Measurements from ENCODE around the gene NDUFS8. TPM values are rescaled to one million over a fixed set of nuclear protein-coding genes. Genes with fewer than 3 reads are reported as not detected.
A peak's percentile ranks its signal among the peaks of the same experiment; 100 is the strongest.

NDUFS8 gene
- total RNA-seq, 5 donors from 2014 or later (not counting 1 experiment from before 2014, with no cell fraction given): 76.9 to 102 (median 91.1) TPM

- Mint-ChIP-seq H3K36me3 (no peaks in the 10 kb centered on the region), H3K9me3 (no peaks in the 10 kb centered on the region), H3K4me1 (peaks cover 21 to 38% (median 21%) of the 10 kb centered on the region in 3 donors), H3K27me3 (no peaks in the 10 kb centered on the region), H3K27ac (peak overlapping the region; percentile 91 to 94), H3K4me3 (peak overlapping the region; percentile 84 to 93 (median 89))
- ChIA-PET POLR2A (no interaction called here), CTCF (interaction anchor here in 1 of 2 donors (0.7 kb wide), 1 partner anchor 813 kb away, joined by 3 read pairs; no protein-coding TSS in a partner anchor)
- peak in 32 of 35 experiments; percentile 18 to 65 (median 42) for DNase-seq
- Histone ChIP-seq H3K9me3 (no peaks in the 10 kb centered on the region), H3K27me3 (replicated peaks in 1 of 2; ENCODE audit: control insufficient read depth in 2 of 2, extremely low read depth in 1 of 2, insufficient read depth in 2 of 2, low read length in 1 of 2) (no peaks in the 10 kb centered on the region), H3K4me3 (ENCODE audit: control insufficient read depth in 1 of 2, extremely low read depth in 1 of 2, low read length in 1 of 2) (peak overlapping the region; percentile 60 to 93), H3K27ac (ENCODE audit: low read length) (peak overlapping the region; percentile 79), H3K36me3 (ENCODE audit: control insufficient read depth in 2 of 2, extremely low read depth in 1 of 2, insufficient read depth in 1 of 2, low read length in 1 of 2) (peaks cover 4 to 34% of the 10 kb centered on the region in 2 donors), H3K4me1 (ENCODE audit: control insufficient read depth in 1 of 2, extremely low read depth in 1 of 2, insufficient read depth in 2 of 2, low read length in 2 of 2) (peaks cover 4 to 73% of the 10 kb centered on the region in 2 experiments)
- peak; percentile 46 to 65 (median 48) for ATAC-seq (replicated peaks in 1 of 4)
- 0% methylated on average over 13 of the region's 22 CpGs for WGBS (ENCODE audit: insufficient coverage)
Measured at GRCh38 chr11:68040101-68040956, 9.8 kb downstream of the NDUFS8 start.

DNA sequence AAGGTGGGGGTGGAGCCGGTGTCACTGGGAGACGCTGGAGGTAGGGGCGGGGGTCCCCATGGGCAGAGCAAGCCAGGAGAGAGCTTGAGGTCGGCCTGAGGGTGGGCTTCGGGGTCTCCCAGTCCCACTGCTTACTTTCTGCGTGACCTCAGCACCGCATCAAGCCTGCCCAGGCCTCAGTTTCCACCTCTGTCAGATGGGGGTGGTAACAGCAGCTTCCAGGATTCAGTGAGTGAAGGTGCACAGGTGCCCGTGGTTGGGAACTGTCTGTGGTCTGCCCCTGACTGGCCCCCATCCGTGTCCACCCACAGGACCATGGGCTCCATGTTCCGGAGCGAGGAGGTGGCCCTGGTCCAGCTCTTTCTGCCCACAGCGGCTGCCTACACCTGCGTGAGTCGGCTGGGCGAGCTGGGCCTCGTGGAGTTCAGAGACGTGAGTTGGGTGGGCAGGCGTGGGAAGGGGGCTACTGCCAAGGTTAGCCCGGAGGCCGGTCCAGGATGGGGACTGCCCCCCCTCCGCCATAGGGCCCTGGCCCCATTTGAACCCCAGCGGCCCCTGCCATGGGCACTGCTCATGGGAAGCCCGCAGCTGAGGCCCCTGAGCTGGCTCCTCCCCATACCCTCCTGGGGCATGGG is 10.6 kb downstream of the NDUFS8 start:
- POLR2A ChIA-PET: interaction anchor here in 1 of 2 donors (0.6 kb wide), 1 partner anchor 50 kb away, joined by 4 read pairs; no protein-coding TSS in a partner anchor
- 78% methylated on average over 15 of the region's 23 CpGs for WGBS (ENCODE audit: insufficient coverage)
- peaks cover 21 to 32% (median 21%) of the 10 kb centered on the region in 3 donors for H3K4me1 Mint-ChIP-seq
- no peaks in the 10 kb centered on the region for H3K9me3 Mint-ChIP-seq
- no peaks in the 10 kb centered on the region for H3K27me3 Mint-ChIP-seq
- Histone ChIP-seq H3K4me3 (ENCODE audit: control insufficient read depth in 1 of 2, extremely low read depth in 1 of 2, low read length in 1 of 2) (peak overlapping the region; percentile 60 to 93), H3K27ac (ENCODE audit: low read length) (peak overlapping the region; percentile 79), H3K27me3 (replicated peaks in 1 of 2; ENCODE audit: control insufficient read depth in 2 of 2, extremely low read depth in 1 of 2, insufficient read depth in 2 of 2, low read length in 1 of 2) (no peaks in the 10 kb centered on the region), H3K36me3 (ENCODE audit: control insufficient read depth in 2 of 2, extremely low read depth in 1 of 2, insufficient read depth in 1 of 2, low read length in 1 of 2) (peaks cover 6 to 38% of the 10 kb centered on the region in 2 donors), H3K9me3 (no peaks in the 10 kb centered on the region), H3K4me1 (ENCODE audit: control insufficient read depth in 1 of 2, extremely low read depth in 1 of 2, insufficient read depth in 2 of 2, low read length in 2 of 2) (peaks cover 4 to 67% of the 10 kb centered on the region in 2 experiments)
- peak overlapping the region; percentile 91 to 94 for H3K27ac Mint-ChIP-seq
- DNase-seq (no peak), ATAC-seq (replicated peaks in 1 of 4) (no peak)
- peak overlapping the region; percentile 84 to 93 (median 89) for H3K4me3 Mint-ChIP-seq
- CTCF ChIA-PET: no interaction called here
- H3K36me3 Mint-ChIP-seq: no peaks in the 10 kb centered on the region

- H3K4me1 ChIP-seq (ENCODE audit: control insufficient read depth in 1 of 2, extremely low read depth in 1 of 2, insufficient read depth in 2 of 2, low read length in 2 of 2): peaks cover 4 to 61% of the 10 kb centered on the region in 2 experiments
- no peaks in the 10 kb centered on the region for H3K36me3 Mint-ChIP-seq
- H3K27ac Mint-ChIP-seq: peak overlapping the region; percentile 73 to 83
- H3K4me3 ChIP-seq (ENCODE audit: control insufficient read depth in 1 of 2, extremely low read depth in 1 of 2, low read length in 1 of 2): no peak overlapping the region
- H3K27ac ChIP-seq (ENCODE audit: low read length): peak overlapping the region; percentile 79
- peaks cover 20 to 26% (median 20%) of the 10 kb centered on the region in 3 donors for H3K4me1 Mint-ChIP-seq
- H3K27me3 Mint-ChIP-seq: no peaks in the 10 kb centered on the region
- no peak for DNase-seq
- ATAC-seq (replicated peaks in 1 of 4): no peak
- H3K9me3 Mint-ChIP-seq: no peaks in the 10 kb centered on the region
- POLR2A ChIA-PET: interaction anchor here in 1 of 2 donors (0.6 kb wide), 1 partner anchor 49 kb away, joined by 4 read pairs; no protein-coding TSS in a partner anchor
- peak overlapping the region in 2 of 3 donors; percentile 49 to 93 for H3K4me3 Mint-ChIP-seq
- CTCF ChIA-PET: no interaction called here
- 81% methylated on average over 10 of the region's 12 CpGs for WGBS (ENCODE audit: insufficient coverage)
- H3K27me3 ChIP-seq (replicated peaks in 1 of 2; ENCODE audit: control insufficient read depth in 2 of 2, extremely low read depth in 1 of 2, insufficient read depth in 2 of 2, low read length in 1 of 2): no peaks in the 10 kb centered on the region
- H3K9me3 ChIP-seq: no peaks in the 10 kb centered on the region
- peaks cover 6 to 44% of the 10 kb centered on the region in 2 donors for H3K36me3 ChIP-seq (ENCODE audit: control insufficient read depth in 2 of 2, extremely low read depth in 1 of 2, insufficient read depth in 1 of 2, low read length in 1 of 2)
Measured at GRCh38 chr11:68041617-68042218, 11.2 kb downstream of the NDUFS8 start.

DNA sequence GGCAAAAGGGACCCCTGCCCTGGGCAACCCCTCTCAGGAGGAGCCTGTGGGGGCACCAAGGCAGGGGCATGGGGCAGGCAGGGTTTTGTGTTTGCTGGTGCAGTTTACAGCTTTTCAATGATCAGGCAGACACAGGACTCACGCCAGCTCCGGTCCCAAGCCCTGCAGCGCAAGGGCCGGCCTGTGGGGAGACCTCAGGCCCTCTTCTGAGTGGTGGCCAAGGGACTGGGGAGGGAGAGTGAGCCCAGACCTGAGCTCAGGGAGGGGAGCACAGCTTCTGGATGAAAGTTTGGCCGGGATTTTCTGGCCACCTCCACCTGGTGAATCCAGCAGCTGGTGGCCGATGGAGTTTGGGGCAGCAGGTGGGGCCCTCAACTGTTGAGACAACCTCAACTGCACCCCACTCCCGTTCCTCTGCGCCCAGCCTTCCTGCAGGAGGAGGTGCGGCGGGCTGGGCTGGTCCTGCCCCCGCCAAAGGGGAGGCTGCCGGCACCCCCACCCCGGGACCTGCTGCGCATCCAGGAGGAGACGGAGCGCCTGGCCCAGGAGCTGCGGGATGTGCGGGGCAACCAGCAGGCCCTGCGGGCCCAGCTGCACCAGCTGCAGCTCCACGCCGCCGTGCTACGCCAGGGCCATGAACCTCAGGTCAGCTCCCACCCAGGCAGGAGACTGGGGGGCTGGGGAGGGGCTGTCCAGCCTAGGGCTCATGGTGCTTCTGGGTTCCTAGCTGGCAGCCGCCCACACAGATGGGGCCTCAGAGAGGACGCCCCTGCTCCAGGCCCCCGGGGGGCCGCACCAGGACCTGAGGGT is 11.9 kb downstream of the NDUFS8 start:
- peak overlapping the region in 1 of 2 donors; percentile 64 for H3K27ac Mint-ChIP-seq
- H3K36me3 Mint-ChIP-seq: peaks cover 2% of the 10 kb centered on the region
- no peaks in the 10 kb centered on the region for H3K9me3 ChIP-seq
- H3K27ac ChIP-seq (ENCODE audit: low read length): no peak overlapping the region
- peak overlapping the region in 1 of 3 donors; percentile 93 for H3K4me3 Mint-ChIP-seq
- peaks cover 4 to 54% of the 10 kb centered on the region in 2 experiments for H3K4me1 ChIP-seq (ENCODE audit: control insufficient read depth in 1 of 2, extremely low read depth in 1 of 2, insufficient read depth in 2 of 2, low read length in 2 of 2)
- H3K36me3 ChIP-seq (ENCODE audit: control insufficient read depth in 2 of 2, extremely low read depth in 1 of 2, insufficient read depth in 1 of 2, low read length in 1 of 2): peaks cover 6 to 47% of the 10 kb centered on the region in 2 donors
- H3K27me3 ChIP-seq (replicated peaks in 1 of 2; ENCODE audit: control insufficient read depth in 2 of 2, extremely low read depth in 1 of 2, insufficient read depth in 2 of 2, low read length in 1 of 2): no peaks in the 10 kb centered on the region
- 98% methylated on average over 18 of the region's 27 CpGs for WGBS (ENCODE audit: insufficient coverage)
- no peak overlapping the region for H3K4me3 ChIP-seq (ENCODE audit: control insufficient read depth in 1 of 2, extremely low read depth in 1 of 2, low read length in 1 of 2)
- ChIA-PET POLR2A (no interaction called here), CTCF (no interaction called here)
- no peak for DNase-seq
- no peaks in the 10 kb centered on the region for H3K9me3 Mint-ChIP-seq
- no peak for ATAC-seq (replicated peaks in 1 of 4)
- peaks cover 13 to 19% (median 13%) of the 10 kb centered on the region in 3 donors for H3K4me1 Mint-ChIP-seq
- H3K27me3 Mint-ChIP-seq: no peaks in the 10 kb centered on the region

GRCh38 chr11:68043029-68043348 is 12.5 kb downstream of the NDUFS8 start:
- WGBS (ENCODE audit: insufficient coverage): 92% methylated on average over 3 of the region's 8 CpGs
- Histone ChIP-seq H3K36me3 (ENCODE audit: control insufficient read depth in 2 of 2, extremely low read depth in 1 of 2, insufficient read depth in 1 of 2, low read length in 1 of 2) (peaks cover 6 to 50% of the 10 kb centered on the region in 2 donors), H3K27me3 (replicated peaks in 1 of 2; ENCODE audit: control insufficient read depth in 2 of 2, extremely low read depth in 1 of 2, insufficient read depth in 2 of 2, low read length in 1 of 2) (no peaks in the 10 kb centered on the region), H3K9me3 (no peaks in the 10 kb centered on the region), H3K27ac (ENCODE audit: low read length) (no peak overlapping the region), H3K4me3 (ENCODE audit: control insufficient read depth in 1 of 2, extremely low read depth in 1 of 2, low read length in 1 of 2) (no peak overlapping the region), H3K4me1 (ENCODE audit: control insufficient read depth in 1 of 2, extremely low read depth in 1 of 2, insufficient read depth in 2 of 2, low read length in 2 of 2) (peaks cover 4 to 48% of the 10 kb centered on the region in 2 experiments)
- no peak overlapping the region for H3K4me3 Mint-ChIP-seq
- ChIA-PET POLR2A (no interaction called here), CTCF (no interaction called here)
- H3K27ac Mint-ChIP-seq: no peak overlapping the region
- peaks cover 12 to 16% (median 12%) of the 10 kb centered on the region in 3 donors for H3K4me1 Mint-ChIP-seq
- DNase-seq: no peak
- no peaks in the 10 kb centered on the region for H3K9me3 Mint-ChIP-seq
- no peak for ATAC-seq (replicated peaks in 1 of 4)
- peaks cover 3% of the 10 kb centered on the region for H3K36me3 Mint-ChIP-seq
- H3K27me3 Mint-ChIP-seq: no peaks in the 10 kb centered on the region
